MCF 10A (cell line): ENCODE measurements around the gene MAN2A2. TPM values are rescaled to one million over a fixed set of nuclear protein-coding genes. Genes with fewer than 3 reads are reported as not detected.
A peak's percentile ranks its signal among the peaks of the same experiment; 100 is the strongest.

Experiments used
- BruUV-seq: library from RNA; stranded (reverse); fragments of 400-500 nt; replicated peaks from 2 replicates; lab custom pipeline; 2021; lab: Mats Ljungman, UMichigan
- CTCF ChIA-PET: fragments of 300-600 bp; sonication (Branson Sonifier 250); formaldehyde crosslinking; extraction: SDS; loops from one replicate; lab custom pipeline; 2021; ENCODE audit warnings: antibody characterized with exemption, inconsistent platforms; lab: Yijun Ruan, JAX
- POLR2A ChIA-PET: fragments of 300-600, 350-650 bp; sonication (Branson Sonifier 250); formaldehyde crosslinking; extraction: SDS; loops from one replicate; lab custom pipeline; 2020; ENCODE audit warnings: antibody characterized with exemption, inconsistent platforms; lab: Yijun Ruan, JAX
- DNase-seq: peaks from one replicate; pipeline ENCODE4 v3.0.0-alpha.2; 2018; ENCODE audit not compliant: unreplicated experiment
- H3K27ac Mint-ChIP-seq: one replicate; pipeline ENCODE4 v1.8.0; 2022; ENCODE audit warnings: mild to moderate bottlenecking, low read depth, mixed read lengths; ENCODE audit not compliant: unreplicated experiment
- H3K27me3 Mint-ChIP-seq: one replicate; pipeline ENCODE4 v1.8.0; 2022; ENCODE audit warnings: mixed read lengths; ENCODE audit not compliant: insufficient read depth, unreplicated experiment
- H3K36me3 Mint-ChIP-seq: one replicate; pipeline ENCODE4 v1.8.0; 2022; ENCODE audit warnings: mild to moderate bottlenecking, moderate library complexity, mixed read lengths; ENCODE audit not compliant: insufficient read depth, unreplicated experiment
- H3K4me1 Mint-ChIP-seq: one replicate; pipeline ENCODE4 v1.8.0; 2022; ENCODE audit warnings: mixed read lengths; ENCODE audit not compliant: insufficient read depth, unreplicated experiment
- H3K4me3 Mint-ChIP-seq: one replicate; pipeline ENCODE4 v1.8.0; 2022; ENCODE audit warnings: mild to moderate bottlenecking, moderate library complexity, mixed read lengths; ENCODE audit not compliant: unreplicated experiment
- H3K9me3 Mint-ChIP-seq: one replicate; pipeline ENCODE4 v1.8.0; 2022; ENCODE audit warnings: mixed read lengths; ENCODE audit not compliant: unreplicated experiment
- intact Hi-C: fragments of 100-400 bp; cut with micrococcal nuclease; formaldehyde crosslinking; loops from 2 replicates; pipeline ENCODE4 v1.14.1; 2022
- total RNA-seq: library from RNA; stranded (reverse); gene quantifications from 2 replicates; pipeline ENCODE4 v1.2.3, GENCODE V29; 2022
- TF ChIP-seq, protein P1 (sequence below): fragments of 200-600 bp; IDR thresholded peaks from one replicate; pipeline ENCODE4 v1.8.0; 2022; ENCODE audit warnings: antibody characterized with exemption, mild to moderate bottlenecking; ENCODE audit not compliant: unreplicated experiment

The MAN2A2 gene
- total RNA-seq, 1 experiment from 2014 or later = 42.4 TPM

DNA sequence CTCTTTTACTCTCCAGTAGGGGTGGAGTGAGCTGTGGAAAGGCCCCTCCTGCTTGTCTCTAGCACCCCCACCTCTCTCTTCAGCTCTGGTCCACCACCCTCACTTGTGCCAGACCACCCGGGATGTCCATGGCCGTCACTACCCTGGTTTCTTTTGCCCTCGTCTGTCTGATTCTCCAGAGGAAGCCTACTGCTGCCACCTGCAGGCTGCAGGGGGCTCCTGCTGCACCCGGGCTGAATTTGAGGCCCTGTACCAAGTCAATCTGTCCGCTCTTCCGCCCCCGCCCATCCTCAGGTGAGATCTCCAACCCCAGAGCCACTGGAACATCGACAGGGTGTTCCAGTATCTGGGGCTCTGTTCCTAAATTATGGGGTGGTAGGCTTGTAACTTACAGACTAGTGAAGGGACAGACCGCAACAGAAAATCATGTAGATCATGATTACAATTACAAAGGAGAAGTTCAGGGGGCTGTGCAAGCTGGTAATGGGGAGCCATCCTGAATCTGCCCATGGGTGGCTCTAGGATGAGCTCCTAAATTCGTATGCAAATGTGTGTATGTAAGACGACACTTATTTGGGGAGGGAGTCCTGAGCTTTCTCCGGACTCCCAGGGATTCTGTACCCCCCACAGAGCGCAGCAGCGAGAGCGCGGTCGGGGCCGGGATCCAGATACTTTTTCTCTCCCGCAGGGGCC lies 31.3 kb downstream of the MAN2A2 start:
- ChIA-PET CTCF (interaction anchor here (0.6 to 11.6 kb wide), 35 partner anchors 8 to 1448 kb away, joined by 3 to 131 read pairs (median 4); partner anchors contain the start of genes MAN2A2 and RCCD1), POLR2A (interaction anchor here (0.6 to 10.1 kb wide), 18 partner anchors 8 to 1951 kb away, joined by 3 to 150 read pairs (median 4); partner anchors contain the start of genes CIB1, GDPGP1, MAN2A2 and RCCD1)
- H3K27ac Mint-ChIP-seq = no peak overlapping the region

DNA sequence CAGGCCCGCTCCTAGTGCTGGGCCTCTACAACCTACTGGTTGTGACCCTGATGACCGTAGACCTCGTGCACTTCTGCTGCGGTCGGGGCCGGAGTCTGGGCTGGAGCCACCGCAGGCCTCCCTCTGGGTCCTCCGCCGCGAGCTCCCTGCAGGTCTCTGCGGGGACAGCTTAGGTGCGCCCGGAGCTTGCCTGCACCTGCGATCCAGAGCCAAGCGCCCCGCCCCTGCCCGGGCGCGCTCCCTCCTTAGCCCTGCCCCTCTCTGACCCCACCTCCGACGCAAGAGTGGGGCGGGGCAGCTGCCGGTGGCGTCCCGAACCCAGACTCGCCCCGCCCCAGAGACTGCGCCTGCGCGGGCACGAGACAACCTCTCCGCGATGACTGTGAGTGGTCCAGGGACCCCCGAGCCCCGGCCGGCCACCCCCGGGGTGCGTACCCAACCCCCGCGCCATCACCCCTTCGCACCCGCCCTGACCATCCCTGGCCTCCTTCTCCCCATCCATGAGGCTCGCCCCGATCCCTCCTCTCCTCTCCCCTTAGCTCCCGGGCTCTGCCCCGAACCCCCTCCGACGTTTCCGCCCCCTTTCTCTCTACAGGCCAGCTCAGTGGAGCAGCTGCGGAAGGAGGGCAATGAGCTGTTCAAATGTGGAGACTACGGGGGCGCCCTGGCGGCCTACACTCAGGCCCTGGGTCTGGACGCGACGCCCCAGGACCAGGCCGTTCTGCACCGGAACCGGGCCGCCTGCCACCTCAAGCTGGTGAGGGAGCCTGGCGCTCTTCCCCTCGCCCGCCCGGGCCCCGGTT lies 32.0 kb downstream of the MAN2A2 start, which contains the start of gene UNC45A:
Gene UNC45A (plus strand): TSS at position 337 of the 803 bp plus-strand sequence. CDS start 40 bp downstream, at position 377.
- BruUV-seq = no TSS peak
- ChIA-PET CTCF (interaction anchor here (0.6 to 11.6 kb wide), 31 partner anchors 9 to 1448 kb away, joined by 3 to 131 read pairs (median 4); partner anchors contain the start of genes MAN2A2, RCCD1 and VPS33B), POLR2A (interaction anchor here (0.6 to 10.1 kb wide), 22 partner anchors 9 to 1950 kb away, joined by 3 to 150 read pairs (median 4); partner anchors contain the start of genes CIB1, GDPGP1, MAN2A2 and RCCD1)
- H3K9me3 Mint-ChIP-seq = no peaks in the 10 kb centered on the region
- H3K27ac Mint-ChIP-seq = peak within 1 kb of the TSS; percentile 75
- H3K27me3 Mint-ChIP-seq = no peaks in the 10 kb centered on the region
- H3K4me1 Mint-ChIP-seq = peaks cover 35% of the 10 kb centered on the region
- peaks cover 39% of the 10 kb centered on the region for H3K36me3 Mint-ChIP-seq
- DNase-seq = peak; percentile 91
- H3K4me3 Mint-ChIP-seq = peak within 1 kb of the TSS; percentile 90
- TF ChIP-seq, protein P1, sequence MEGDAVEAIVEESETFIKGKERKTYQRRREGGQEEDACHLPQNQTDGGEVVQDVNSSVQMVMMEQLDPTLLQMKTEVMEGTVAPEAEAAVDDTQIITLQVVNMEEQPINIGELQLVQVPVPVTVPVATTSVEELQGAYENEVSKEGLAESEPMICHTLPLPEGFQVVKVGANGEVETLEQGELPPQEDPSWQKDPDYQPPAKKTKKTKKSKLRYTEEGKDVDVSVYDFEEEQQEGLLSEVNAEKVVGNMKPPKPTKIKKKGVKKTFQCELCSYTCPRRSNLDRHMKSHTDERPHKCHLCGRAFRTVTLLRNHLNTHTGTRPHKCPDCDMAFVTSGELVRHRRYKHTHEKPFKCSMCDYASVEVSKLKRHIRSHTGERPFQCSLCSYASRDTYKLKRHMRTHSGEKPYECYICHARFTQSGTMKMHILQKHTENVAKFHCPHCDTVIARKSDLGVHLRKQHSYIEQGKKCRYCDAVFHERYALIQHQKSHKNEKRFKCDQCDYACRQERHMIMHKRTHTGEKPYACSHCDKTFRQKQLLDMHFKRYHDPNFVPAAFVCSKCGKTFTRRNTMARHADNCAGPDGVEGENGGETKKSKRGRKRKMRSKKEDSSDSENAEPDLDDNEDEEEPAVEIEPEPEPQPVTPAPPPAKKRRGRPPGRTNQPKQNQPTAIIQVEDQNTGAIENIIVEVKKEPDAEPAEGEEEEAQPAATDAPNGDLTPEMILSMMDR = no peak
- intact Hi-C loops = loop anchor here (2.0 to 5.0 kb wide), 2 partner anchors 20 to 288 kb away; partner anchors contain the start of gene RCCD1

More for the DNA sequence above, 31.3 kb downstream of the MAN2A2 start:
- TF ChIP-seq, protein P1 = peak; percentile 56
- no peaks in the 10 kb centered on the region for H3K27me3 Mint-ChIP-seq
- peaks cover 35% of the 10 kb centered on the region for H3K4me1 Mint-ChIP-seq
- intact Hi-C loops = loop anchor here (2.0 to 5.0 kb wide), 2 partner anchors 20 to 287 kb away; partner anchors contain the start of gene RCCD1
- H3K4me3 Mint-ChIP-seq = peak overlapping the region; percentile 90
- no TSS peak for BruUV-seq
- H3K9me3 Mint-ChIP-seq = no peaks in the 10 kb centered on the region
- H3K36me3 Mint-ChIP-seq = peaks cover 37% of the 10 kb centered on the region
- DNase-seq = peak; percentile 90

DNA sequence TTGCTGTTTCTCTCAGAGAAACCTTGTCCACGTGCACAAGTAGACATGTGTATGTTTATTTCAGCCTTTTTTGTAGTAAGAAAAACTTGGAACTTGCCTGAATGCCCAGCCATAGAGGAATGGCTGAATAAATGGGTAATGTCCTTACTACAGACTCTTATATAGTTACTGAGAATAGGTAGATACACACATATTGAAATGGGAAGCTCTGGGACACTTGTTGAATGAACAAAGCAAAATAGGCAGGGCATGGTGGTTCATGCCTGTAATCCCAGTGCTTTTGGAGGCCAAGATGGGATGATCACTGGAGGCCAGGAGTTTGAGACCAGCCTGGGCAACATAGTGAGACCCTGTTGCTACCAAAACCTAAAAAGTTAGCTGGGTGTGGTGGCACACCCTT lies 33.7 kb downstream of the MAN2A2 start:
- CTCF ChIA-PET = interaction anchor here (0.7 to 11.6 kb wide), 6 partner anchors 19 to 120 kb away, joined by 3 to 131 read pairs (median 4); partner anchors contain the start of genes MAN2A2 and RCCD1
- Mint-ChIP-seq H3K4me1 (peaks cover 23% of the 10 kb centered on the region), H3K36me3 (peaks cover 46% of the 10 kb centered on the region), H3K4me3 (peak overlapping the region; percentile 90), H3K27me3 (no peaks in the 10 kb centered on the region), H3K9me3 (no peaks in the 10 kb centered on the region), H3K27ac (no peak overlapping the region)
- intact Hi-C loops = no loop called here
- no peak for DNase-seq
- no TSS peak for BruUV-seq
- TF ChIP-seq, protein P1 = no peak
- POLR2A ChIA-PET = interaction anchor here (0.6 to 1.0 kb wide), 3 partner anchors 12 to 64 kb away, joined by 3 read pairs; partner anchors contain the start of gene RCCD1
